ENCODE results near the gene DOCK4.
A peak's percentile ranks its signal among the peaks of the same experiment; 100 is the strongest.
"Not testable (repeated sequence)": the region's sequence is repeated elsewhere in the genome, so short reads cannot be mapped to it uniquely, and the experiment has no call there.

DOCK4 gene, protein sequence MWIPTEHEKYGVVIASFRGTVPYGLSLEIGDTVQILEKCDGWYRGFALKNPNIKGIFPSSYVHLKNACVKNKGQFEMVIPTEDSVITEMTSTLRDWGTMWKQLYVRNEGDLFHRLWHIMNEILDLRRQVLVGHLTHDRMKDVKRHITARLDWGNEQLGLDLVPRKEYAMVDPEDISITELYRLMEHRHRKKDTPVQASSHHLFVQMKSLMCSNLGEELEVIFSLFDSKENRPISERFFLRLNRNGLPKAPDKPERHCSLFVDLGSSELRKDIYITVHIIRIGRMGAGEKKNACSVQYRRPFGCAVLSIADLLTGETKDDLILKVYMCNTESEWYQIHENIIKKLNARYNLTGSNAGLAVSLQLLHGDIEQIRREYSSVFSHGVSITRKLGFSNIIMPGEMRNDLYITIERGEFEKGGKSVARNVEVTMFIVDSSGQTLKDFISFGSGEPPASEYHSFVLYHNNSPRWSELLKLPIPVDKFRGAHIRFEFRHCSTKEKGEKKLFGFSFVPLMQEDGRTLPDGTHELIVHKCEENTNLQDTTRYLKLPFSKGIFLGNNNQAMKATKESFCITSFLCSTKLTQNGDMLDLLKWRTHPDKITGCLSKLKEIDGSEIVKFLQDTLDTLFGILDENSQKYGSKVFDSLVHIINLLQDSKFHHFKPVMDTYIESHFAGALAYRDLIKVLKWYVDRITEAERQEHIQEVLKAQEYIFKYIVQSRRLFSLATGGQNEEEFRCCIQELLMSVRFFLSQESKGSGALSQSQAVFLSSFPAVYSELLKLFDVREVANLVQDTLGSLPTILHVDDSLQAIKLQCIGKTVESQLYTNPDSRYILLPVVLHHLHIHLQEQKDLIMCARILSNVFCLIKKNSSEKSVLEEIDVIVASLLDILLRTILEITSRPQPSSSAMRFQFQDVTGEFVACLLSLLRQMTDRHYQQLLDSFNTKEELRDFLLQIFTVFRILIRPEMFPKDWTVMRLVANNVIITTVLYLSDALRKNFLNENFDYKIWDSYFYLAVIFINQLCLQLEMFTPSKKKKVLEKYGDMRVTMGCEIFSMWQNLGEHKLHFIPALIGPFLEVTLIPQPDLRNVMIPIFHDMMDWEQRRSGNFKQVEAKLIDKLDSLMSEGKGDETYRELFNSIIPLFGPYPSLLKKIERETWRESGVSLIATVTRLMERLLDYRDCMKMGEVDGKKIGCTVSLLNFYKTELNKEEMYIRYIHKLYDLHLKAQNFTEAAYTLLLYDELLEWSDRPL (N-terminal part only)

GRCh38 chr7:112206238-112206990 lies at the start of gene DOCK4, which contains the start of gene ZNF277:
TSS of gene DOCK4 (minus strand) at chr7:112206399. CDS start at chr7:112206138, 261 bp downstream.
TSS of gene ZNF277 (plus strand) at chr7:112206695. CDS start at chr7:112206717, 22 bp downstream.
- DNase-seq (ENCODE audit: low read depth), result peak; percentile 99

- no peak for DNase-seq (ENCODE audit: low read depth)
Measured at GRCh38 chr7:112255388-112255720, 49.2 kb upstream of the DOCK4 start.

GRCh38 chr7:112254709-112255387 lies 48.6 kb upstream of the DOCK4 start:
- DNase-seq (ENCODE audit: low read depth), result no peak

GRCh38 chr7:112254156-112254555 lies 48.0 kb upstream of the DOCK4 start:
- no peak for DNase-seq (ENCODE audit: low read depth)

GRCh38 chr7:112252691-112253090 lies 46.5 kb upstream of the DOCK4 start:
- no peak for DNase-seq (ENCODE audit: low read depth)

DNA sequence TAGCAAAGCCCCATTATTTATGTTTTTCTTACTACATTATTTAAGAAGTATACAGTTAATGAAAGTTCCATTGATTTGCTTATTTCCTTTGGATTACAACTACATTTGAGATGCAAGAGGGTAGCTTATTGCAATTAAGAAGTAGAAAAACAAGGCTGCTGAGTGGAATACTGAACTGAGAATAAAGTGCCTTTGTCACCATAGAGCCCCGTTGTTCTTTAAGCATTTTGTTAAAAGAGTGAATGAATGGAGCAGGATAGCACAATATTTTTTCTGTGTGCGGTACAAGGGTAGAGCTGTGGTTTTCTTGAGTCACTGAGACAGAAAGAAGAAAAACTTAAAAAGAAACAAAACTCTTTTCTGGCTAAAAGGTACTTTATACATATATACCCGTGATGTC lies 45.9 kb upstream of the DOCK4 start:
- no peak for DNase-seq (ENCODE audit: low read depth)

DNA sequence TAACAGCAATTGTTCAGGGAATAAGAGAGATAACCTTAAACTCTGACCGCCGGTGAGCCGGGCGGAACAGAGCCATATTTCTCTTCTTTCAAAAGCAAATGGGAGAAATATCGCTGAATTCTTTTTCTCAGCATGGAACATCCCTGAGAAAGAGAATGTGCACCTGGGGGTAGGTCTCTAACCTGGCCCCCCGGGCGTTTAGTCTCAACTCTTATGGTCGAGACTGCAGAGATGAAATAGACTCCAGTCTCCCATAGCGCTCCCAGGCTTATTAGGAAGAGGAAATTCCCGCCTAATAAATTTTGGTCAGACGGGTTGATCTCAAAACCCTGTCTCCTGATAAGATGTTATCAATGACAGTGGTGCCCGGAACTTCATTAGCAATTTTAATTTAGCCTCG lies 43.8 kb upstream of the DOCK4 start:
- not testable (repeated sequence) for DNase-seq (ENCODE audit: low read depth)

- DNase-seq (ENCODE audit: low read depth), result no peak
Measured at GRCh38 chr7:112248598-112248997, 42.4 kb upstream of the DOCK4 start.

DNA sequence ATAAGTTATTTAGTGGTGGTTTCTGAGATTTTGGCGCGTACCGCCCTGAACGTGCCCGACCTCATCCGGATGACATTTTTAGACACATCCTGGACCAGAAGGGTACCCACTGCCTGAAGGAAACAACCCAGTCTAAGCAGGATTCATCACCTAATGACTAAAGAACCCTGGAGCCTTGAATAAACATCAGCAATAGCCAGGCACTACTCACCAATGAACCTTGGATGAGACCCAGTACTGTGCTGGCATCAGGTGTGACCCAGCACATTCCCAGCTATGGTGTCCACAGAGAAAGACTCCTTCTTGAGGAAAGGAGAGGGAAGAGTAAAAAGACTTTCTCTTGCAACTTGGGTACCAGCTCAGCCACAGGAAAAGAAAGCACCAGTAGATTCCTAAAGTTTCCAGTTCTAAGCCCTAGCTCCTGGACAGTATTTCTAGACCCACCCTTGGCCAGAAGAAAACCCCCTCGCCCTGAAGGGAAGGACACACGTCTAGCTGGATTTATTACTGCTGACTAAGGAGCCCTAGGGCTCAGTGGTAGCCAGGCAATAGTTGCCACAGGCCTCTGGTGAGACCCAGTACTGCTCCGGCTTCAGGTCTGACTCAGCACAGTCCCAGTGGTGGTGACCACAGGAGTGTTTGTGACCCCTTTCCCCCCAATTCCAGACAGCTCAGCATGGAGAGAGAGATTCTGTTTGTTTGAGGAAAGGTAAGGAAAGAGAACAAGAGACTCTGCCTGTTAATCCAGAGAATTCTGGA lies 32.8 kb upstream of the DOCK4 start:
- DNase-seq (ENCODE audit: low read depth), result no peak

DNA sequence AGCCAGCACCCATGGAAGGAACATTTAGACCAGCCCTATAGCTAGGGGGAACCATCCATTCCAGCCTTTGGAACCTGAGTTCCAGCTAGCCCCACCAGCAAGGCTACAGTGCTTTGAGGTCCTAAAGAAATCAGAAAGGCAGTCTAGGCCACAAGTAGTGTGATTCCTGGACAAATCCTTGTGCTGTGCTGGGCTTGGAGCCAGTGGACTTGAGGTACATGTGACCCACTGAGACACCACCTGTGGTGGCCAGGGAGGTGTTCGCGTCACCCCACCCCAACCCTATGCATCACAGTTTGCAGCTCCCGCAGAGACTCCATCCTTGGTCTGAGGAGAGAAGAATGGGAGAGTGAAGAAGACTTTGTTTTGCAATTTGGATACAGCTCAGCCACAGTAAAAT lies 32.1 kb upstream of the DOCK4 start:
- no peak for DNase-seq (ENCODE audit: low read depth)

- no peak for DNase-seq (ENCODE audit: low read depth)
Measured at GRCh38 chr7:112236597-112236996, 30.4 kb upstream of the DOCK4 start.

DNA sequence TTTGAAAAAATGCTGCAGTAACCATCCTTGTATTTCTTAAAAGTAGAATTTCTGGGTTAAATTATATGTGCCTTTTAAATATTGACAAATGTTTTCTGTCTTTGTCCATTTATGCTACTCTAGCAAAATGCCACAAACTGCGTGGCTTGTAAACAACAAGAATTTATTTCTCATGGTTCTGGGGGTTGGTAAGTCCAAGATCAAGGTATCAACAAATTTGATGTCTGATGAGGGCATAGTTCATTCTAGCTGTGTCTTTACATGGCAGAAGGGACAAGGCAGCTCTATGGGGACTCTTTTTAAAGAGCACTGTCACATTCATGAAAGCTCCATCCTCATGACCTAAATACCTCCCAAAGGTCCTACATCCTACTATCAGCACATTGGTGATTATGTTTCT lies 27.9 kb upstream of the DOCK4 start:
- no peak for DNase-seq (ENCODE audit: low read depth)

- DNase-seq (ENCODE audit: low read depth), result no peak
Measured at GRCh38 chr7:112233048-112233697, 27.0 kb upstream of the DOCK4 start.

GRCh38 chr7:112232212-112232978 lies 26.2 kb upstream of the DOCK4 start:
- no peak for DNase-seq (ENCODE audit: low read depth)

- no peak for DNase-seq (ENCODE audit: low read depth)
Measured at GRCh38 chr7:112228632-112229031, 22.4 kb upstream of the DOCK4 start.

GRCh38 chr7:112226701-112227276 lies 20.6 kb upstream of the DOCK4 start:
- no peak for DNase-seq (ENCODE audit: low read depth)

- DNase-seq (ENCODE audit: low read depth), result no peak
Measured at GRCh38 chr7:112225006-112225405, 18.8 kb upstream of the DOCK4 start.

DNA sequence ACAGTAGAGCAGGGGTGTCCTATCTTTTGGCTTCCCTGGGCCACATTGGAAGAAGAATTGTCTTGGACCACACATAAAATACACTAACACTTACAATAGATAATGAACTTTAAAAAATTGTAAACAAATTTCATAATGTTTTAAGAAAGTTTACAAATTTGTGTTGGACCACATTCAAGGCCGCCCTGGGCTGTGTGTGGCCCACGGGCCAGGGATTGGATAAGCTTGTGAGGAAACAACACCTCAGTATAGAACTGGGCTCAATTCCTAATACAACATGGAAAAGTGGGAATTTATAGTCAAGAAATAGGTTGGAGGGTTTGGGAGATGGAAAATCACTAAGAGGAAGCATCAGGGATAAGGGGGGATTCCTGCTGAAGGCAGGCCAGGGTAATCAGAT lies 18.0 kb upstream of the DOCK4 start:
- DNase-seq (ENCODE audit: low read depth), result no peak

DNA sequence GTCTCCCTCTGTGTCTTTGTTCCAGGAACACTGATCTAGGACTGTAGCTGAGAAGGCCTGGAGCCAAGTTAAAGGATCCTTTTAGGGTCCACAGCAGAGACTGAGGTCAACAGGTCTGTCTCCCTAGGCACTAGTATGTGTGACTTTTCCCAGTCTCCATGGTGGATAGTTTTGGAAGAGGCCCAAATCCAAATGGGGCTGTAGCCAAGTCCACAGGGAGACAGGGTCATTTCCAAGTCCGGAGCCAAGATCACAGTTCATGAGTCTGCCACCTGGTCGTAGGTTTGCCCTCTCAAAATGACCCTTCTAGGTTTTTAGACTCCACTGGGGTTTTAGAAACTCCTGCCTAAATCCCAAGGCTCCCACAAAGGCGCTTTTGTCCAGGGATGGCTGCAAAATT lies 17.1 kb upstream of the DOCK4 start:
- DNase-seq (ENCODE audit: low read depth), result no peak

All from GM04504 (cell line).